HG02852 (cell line): ENCODE results near the gene SLC24A3.

ENCODE experiments used
- ATAC-seq: cut with Tn5 transposase; IDR thresholded peaks from one replicate; pipeline ENCODE4 v1.9.1; 2021; ENCODE audit warnings: mild to moderate bottlenecking, moderate library complexity; ENCODE audit not compliant: unreplicated experiment

SLC24A3 gene

DNA sequence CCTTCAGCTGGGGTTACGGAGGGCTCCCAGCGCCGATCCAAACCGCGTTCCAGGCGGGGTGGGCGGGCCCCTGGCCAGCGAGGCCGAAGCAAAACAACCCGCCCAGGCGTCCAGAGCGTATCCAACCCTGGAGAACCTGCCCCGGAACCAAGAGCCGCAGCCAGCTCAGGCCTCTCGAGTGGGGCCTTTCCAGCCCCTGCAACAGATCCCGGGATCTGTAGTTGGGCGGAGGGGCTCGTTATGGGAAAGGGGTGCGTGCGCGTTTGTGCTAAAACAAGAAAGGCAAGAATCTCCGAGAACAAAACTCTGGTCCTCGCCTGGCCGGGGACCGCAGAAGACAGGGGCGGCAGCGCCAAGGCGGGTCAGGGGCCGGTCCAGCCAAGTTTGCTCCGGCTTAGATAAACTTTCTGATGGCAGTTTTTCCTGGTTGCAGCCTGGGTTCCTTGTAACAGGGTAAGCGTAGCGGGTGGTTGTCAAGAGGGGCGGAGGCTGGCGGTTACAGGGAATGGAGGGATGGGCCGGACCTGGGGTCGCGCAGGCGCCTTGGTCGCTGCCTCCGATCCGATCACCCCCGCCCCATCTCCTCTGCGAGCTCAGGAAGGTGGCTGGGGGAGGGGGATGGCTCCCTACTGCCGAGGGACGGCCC lies 545.2 kb downstream of the SLC24A3 start:
- no peak for ATAC-seq

DNA sequence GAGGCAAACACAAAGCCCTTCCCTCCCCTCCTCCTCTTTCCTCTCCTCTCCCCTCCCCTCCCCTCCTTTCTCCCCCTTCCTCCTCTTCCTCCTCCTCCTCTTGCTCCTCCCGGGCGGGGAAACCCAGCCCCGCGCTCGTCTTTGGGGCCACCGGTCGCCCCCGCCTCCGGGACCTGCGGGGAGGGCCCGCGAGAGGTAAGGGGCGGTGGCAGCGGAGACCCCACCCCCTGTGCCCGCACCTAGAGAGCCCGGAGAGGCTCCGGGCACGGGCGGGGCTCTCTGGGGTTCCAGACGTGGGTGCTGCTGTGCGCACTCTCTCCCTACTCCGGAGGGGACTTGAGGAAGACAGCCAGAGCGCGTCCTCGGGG lies 545.7 kb downstream of the SLC24A3 start, which contains the start of gene RIN2:
RIN2 (plus strand) TSS at position 126 of the 368 bp plus-strand sequence. CDS start 131,344 bp downstream, outside the sequence.
- no peak for ATAC-seq

DNA sequence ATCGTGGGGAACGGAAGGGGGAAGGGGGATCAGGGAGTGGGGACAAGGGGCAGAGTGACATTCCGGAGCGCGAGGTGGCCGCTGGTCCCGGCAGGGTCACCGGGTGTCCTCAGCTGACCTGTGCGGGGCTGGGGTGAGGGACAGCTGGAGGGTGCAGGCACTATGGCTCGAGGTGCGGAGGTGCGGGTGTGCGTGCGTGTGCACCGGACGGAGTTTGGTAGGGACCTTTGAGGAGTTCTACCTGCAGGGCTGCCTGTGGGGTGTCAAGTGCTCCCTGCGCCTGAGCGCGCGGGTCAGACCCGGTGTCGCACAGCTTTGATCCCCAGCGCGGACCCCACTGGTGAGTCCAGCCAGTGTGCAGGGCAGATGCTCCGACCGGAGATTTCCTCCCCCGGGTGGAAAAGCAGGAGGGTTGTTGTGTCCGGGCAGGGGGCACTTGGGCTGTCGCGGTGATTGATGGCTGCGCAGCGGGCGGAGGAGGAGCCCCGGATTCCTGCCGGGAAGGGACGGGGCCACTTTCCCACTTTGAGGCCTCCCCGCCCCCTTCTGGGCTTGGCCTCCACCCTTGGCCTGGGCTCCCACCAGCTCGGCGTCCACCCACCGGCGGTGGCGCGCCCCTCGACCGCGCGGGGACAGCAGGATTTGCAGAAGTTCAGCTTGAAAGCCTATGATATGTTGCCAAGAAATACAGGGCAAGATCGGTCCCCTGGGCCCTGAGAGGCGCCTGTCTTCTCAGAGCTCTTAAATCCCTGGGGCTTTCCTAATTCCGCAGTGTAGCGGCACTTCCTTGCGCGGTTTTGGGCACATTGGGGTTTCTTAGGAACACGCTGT lies 546.3 kb downstream of the SLC24A3 start:
- ATAC-seq = no peak

DNA sequence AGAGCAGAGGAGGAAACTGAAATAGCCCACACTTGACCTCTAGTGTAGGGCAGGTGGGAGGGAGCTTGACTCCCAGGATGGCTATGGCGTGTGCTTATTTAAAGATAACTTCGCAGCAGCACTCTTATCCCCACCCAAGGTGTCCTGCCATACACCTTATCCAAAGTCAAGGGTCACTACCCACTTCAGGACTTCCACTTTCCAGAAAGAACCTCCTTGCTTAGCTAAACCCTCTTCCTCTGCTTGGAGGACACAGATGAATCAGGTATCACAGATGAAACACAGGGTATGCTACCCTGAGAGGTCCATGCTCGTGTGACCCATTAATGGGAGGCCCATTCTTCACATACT lies 547.9 kb downstream of the SLC24A3 start:
- ATAC-seq = no peak

DNA sequence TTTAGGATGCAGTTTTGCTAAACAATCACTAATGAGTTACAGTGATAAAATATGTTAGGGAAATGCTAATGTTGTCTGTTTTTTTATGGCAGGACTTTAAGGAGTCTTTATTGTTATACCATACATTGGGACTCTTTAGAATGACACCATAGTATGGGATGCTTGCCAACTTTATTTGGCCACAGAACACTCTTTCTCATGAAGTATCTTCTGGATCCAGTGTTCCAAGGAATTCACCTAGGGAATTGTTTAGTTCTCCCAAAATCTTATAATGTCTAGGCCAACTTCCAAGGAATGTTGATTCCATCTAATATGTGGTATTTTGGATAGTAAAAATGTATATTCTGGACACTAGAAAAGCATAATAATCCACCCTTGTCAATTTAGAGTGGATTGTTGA lies 548.9 kb downstream of the SLC24A3 start:
- no peak for ATAC-seq

DNA sequence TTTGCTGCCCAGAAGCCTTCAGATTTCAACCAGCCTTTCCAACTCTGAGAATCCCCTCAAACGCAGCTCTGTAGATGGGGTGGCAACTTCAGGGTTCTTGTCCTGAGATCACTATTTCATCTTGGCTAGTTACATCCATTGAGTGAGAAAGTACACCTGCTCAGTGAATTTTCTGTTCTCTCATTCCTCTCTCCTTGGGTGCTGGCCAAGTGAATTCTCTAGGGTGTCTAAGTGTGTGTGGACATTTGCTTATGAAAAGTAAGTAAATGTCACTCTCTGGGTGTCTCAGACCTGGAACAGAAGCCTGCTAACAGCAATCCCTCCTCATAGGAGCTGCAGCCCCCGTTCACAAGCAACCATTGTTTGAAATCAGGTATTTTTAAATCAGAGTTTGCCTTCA lies 549.4 kb downstream of the SLC24A3 start:
- ATAC-seq = no peak

DNA sequence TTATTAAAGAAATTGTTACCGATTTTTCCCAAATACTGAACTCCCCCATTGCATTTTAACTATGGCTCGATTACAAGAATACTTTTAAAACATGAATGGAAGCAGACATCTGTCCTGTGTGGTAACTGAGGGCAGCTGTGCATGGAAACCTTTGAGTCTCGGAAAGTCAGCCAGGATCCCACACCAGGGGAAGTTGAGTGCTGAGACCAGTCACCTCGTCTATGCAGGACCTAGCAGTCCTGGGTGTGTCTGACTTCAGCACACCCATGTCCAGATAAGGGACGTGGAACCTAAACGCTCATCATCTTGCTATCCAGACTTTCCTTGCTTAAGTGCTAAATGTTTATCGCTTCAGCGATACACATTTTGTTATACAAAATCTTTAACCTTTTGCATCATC lies 551.8 kb downstream of the SLC24A3 start:
- ATAC-seq = no peak

DNA sequence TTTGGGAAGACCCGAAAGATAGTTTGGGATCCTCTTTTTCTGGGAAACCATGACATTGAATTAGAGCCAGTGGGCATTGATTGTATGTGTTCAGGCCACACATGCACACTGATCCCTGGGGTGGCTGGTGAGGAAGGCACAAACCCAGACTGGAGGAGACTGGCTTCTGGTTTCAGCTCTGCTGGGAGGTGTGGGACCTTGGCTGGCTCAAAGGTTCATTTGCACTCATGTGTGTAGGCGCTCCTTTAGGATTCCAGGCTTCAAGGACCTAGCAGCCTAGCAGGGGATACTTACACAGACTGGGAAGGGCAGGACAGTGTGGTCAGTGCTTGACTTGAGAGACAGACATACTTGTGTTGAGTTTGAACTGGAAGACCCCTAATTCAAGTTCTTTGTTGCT lies 552.8 kb downstream of the SLC24A3 start:
- no peak for ATAC-seq

DNA sequence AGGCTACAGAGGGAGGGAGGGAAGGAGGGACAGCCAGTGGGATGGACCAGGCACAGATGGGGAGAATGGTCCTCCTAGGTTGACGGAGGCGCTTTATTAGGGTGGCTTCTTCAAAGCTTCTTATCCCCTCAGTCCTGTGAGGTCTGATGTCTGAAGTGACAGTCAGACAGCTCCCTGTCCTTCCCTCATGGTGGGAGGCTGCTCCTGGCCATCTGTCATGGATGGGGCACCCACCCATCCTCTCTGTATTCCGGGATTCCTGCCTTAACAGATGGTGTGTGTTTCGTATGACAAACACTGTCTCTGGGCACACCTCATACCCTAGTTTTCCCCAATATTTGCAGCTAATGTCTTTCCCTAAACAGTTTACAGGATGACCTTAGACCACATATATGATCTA lies 553.5 kb downstream of the SLC24A3 start:
- no peak for ATAC-seq

DNA sequence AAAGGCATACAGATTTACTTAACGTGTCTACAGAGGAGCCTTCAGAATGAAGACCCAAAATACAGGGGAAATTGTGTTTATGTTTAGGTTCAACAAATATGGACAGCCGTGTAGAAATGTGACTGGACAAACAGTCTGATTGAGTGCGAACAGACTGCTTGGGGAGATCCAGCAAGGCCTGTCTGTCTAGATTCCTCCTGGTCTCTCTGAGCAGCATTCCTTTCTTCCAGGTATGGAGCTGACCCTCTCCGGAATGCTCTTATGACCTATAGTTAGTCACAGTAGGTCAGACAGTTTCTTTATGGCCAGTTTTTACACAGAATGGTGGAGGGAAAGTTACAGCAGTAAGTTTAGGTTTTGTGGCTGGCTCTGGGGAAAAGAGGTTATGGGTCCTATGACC lies 554.6 kb downstream of the SLC24A3 start:
- no peak for ATAC-seq

DNA sequence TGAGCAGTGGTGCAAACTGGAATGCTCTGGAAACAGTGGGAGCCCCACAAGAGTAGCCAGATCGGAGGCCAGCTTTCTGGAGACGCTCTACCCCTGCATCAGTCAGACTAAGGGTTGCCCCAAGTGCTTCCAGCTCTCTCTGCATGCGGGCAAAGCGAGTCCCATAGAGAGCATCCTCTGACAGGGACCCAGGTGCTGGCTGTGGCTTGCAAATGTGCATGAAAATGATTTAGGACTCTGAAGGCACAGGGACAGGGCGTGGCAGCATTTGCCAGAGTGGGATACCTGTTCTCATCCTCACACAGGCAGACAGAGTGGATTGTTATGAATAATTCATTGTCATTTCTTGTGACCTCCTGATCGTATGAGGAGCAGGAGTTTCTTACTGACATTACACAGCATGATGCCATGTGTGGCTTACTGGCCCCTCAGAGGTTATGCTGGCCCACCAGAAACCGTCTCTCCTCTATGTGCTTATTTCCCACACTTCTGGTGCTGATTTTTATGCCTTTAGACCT lies 555.9 kb downstream of the SLC24A3 start:
- no peak for ATAC-seq

DNA sequence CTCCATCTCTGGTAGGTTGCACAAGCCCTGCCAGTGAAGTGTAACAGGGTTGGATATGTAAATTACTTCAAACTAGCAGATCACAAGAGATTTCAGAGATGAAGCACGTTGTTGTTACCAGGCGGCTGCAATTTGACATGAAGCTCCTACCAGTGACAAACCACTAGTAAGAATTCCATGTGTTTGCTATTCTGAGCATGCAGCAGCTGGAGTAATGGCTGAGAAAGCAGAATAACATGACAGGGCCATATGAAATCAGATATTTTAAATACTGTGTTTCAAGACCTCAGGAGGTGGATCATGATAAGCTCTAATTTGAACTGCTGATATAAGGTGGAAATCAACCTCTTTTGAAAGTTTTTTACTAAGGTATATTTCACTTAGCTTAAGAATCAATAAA lies 557.1 kb downstream of the SLC24A3 start:
- no peak for ATAC-seq

DNA sequence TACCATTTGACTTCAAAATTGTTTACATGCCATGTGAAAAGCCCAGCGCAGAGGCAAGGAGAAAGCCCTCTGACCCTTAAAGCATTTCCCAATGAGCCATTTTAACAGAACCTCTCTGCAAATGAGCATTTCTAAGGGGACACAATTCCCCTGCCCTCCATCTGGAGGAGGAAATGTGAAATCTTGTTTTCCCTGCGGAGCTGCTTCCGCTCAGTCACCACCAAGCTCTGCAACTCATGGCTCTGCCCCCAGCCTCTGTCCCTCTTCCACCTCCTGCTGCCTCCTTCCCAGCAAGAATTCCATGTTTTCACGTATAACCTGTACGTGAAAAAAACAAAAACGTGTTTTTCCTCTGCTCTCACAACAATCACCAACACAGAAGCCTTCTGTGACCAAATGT lies 557.9 kb downstream of the SLC24A3 start:
- ATAC-seq = no peak

DNA sequence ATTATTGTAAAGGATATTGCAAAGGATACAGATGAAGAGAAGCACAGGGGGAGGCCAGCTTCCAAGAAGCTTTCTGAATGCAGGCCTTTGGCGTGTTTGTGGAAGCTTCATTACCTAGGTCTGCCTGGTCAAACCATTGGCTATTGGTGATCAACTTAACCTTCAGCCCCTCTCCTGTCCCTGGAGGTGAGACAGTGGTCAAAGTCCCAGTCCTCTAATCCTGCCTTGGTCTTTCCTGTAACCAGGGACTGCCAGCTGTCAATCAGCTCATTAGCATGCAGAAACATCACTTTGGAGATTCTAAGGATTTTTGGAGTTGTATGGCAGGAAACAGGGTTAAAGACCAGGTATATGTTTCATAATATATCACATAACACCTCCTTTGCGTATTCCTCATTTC lies 558.6 kb downstream of the SLC24A3 start:
- ATAC-seq = no peak
